SIG-M5 treated with dmso at 0.1 percent for 504 hours (cell line): Measurements from ENCODE around the gene CD247.
A peak's percentile ranks its signal among the peaks of the same experiment; 100 is the strongest.

Experiments used
- DNase-seq: peaks from one replicate; lab custom pipeline; 2025; ENCODE audit not compliant: unreplicated experiment; lab: John Stamatoyannopoulos, UW

Gene CD247

GRCh38 chr1:167542109-167543032, 24.0 kb upstream of the CD247 start:
- peak; percentile 55 for DNase-seq

GRCh38 chr1:167541610-167542009, 23.3 kb upstream of the CD247 start:
- no peak for DNase-seq

- DNase-seq, result no peak
Measured at GRCh38 chr1:167541003-167541402, 22.7 kb upstream of the CD247 start.

- DNase-seq, result no peak
Measured at GRCh38 chr1:167538657-167539056, 20.3 kb upstream of the CD247 start.

- peak; percentile 64 for DNase-seq
Measured at GRCh38 chr1:167533851-167534300, 15.5 kb upstream of the CD247 start.

GRCh38 chr1:167532964-167533824, 14.9 kb upstream of the CD247 start:
- DNase-seq, result no peak

GRCh38 chr1:167532375-167532774, 14.0 kb upstream of the CD247 start:
- DNase-seq, result no peak

- DNase-seq, result no peak
Measured at GRCh38 chr1:167529829-167530474, 11.6 kb upstream of the CD247 start.

GRCh38 chr1:167528057-167528728, 9.9 kb upstream of the CD247 start:
- DNase-seq, result no peak

- DNase-seq, result no peak
Measured at GRCh38 chr1:167526667-167527383, 8.5 kb upstream of the CD247 start.

- DNase-seq, result no peak
Measured at GRCh38 chr1:167524651-167525050, 6.3 kb upstream of the CD247 start.

- DNase-seq, result no peak
Measured at GRCh38 chr1:167522246-167522645, 3.9 kb upstream of the CD247 start.

GRCh38 chr1:167520711-167521206, 2.4 kb upstream of the CD247 start:
- DNase-seq, result no peak

- no peak for DNase-seq
Measured at GRCh38 chr1:167517535-167518330, 596 bp downstream of the CD247 start.

GRCh38 chr1:167516404-167517388, 1.6 kb downstream of the CD247 start:
- no peak for DNase-seq

- no peak for DNase-seq
Measured at GRCh38 chr1:167515893-167516321, 2.4 kb downstream of the CD247 start.

- no peak for DNase-seq
Measured at GRCh38 chr1:167515461-167515860, 2.9 kb downstream of the CD247 start.

- DNase-seq, result no peak
Measured at GRCh38 chr1:167514288-167514687, 4.0 kb downstream of the CD247 start.
